GM21515 (cell line): ENCODE data around the gene PPP1R3F.
A peak's percentile ranks its signal among the peaks of the same experiment; 100 is the strongest.

Experiments used
- ATAC-seq: cut with Tn5 transposase; IDR thresholded peaks from one replicate; pipeline ENCODE4 v1.9.1; 2021; ENCODE audit not compliant: unreplicated experiment

The PPP1R3F gene

GRCh38 chrX:49269767-49270248, at the start of gene PPP1R3F:
TSS of gene PPP1R3F (plus strand) at chrX:49269793. CDS start at chrX:49269870, 77 bp downstream.
- ATAC-seq: peak; percentile 21

- no peak for ATAC-seq
Measured at GRCh38 chrX:49220100-49220499, 49.5 kb upstream of the PPP1R3F start.

GRCh38 chrX:49221868-49222267, 47.7 kb upstream of the PPP1R3F start:
- no peak for ATAC-seq

- no peak for ATAC-seq
Measured at GRCh38 chrX:49225858-49226257, 43.7 kb upstream of the PPP1R3F start.

GRCh38 chrX:49226946-49227345, 42.6 kb upstream of the PPP1R3F start:
- ATAC-seq: no peak

GRCh38 chrX:49227726-49228125, 41.9 kb upstream of the PPP1R3F start:
- ATAC-seq: no peak

GRCh38 chrX:49228185-49228584, 41.4 kb upstream of the PPP1R3F start:
- no peak for ATAC-seq

GRCh38 chrX:49230500-49231232, 38.9 kb upstream of the PPP1R3F start:
- ATAC-seq: no peak

- ATAC-seq: no peak
Measured at GRCh38 chrX:49231333-49232000, 38.1 kb upstream of the PPP1R3F start.

GRCh38 chrX:49232525-49232924, 37.1 kb upstream of the PPP1R3F start:
- no peak for ATAC-seq

- ATAC-seq: no peak
Measured at GRCh38 chrX:49233176-49233575, 36.4 kb upstream of the PPP1R3F start, which contains the start of gene CACNA1F. TSS of gene CACNA1F (minus strand) at chrX:49233340. CDS start at chrX:49233309, 31 bp downstream.

GRCh38 chrX:49233887-49234555, 35.6 kb upstream of the PPP1R3F start:
- ATAC-seq: no peak

- ATAC-seq: no peak
Measured at GRCh38 chrX:49237060-49237459, 32.5 kb upstream of the PPP1R3F start.

GRCh38 chrX:49238735-49239134, 30.9 kb upstream of the PPP1R3F start:
- ATAC-seq: no peak

GRCh38 chrX:49242545-49243066, 27.0 kb upstream of the PPP1R3F start:
- no peak for ATAC-seq

- ATAC-seq: no peak
Measured at GRCh38 chrX:49243166-49243565, 26.4 kb upstream of the PPP1R3F start.

GRCh38 chrX:49244207-49244606, 25.4 kb upstream of the PPP1R3F start:
- no peak for ATAC-seq

GRCh38 chrX:49246541-49246940, 23.1 kb upstream of the PPP1R3F start:
- no peak for ATAC-seq

- ATAC-seq: no peak
Measured at GRCh38 chrX:49247346-49247745, 22.2 kb upstream of the PPP1R3F start.

GRCh38 chrX:49247916-49248811, 21.4 kb upstream of the PPP1R3F start:
- no peak for ATAC-seq
